Hypothalamus (tissue), 51 donors: ENCODE data around the gene PHF12.

Source experiments
- DNase-seq, 51 donors: peaks; one replicate each; lab custom pipeline; 2025; lab: John Stamatoyannopoulos, UW

Gene PHF12

GRCh38 chr17:28865946-28866752, 85.2 kb downstream of the PHF12 start:
- no peak for DNase-seq

GRCh38 chr17:28864991-28865849, 86.1 kb downstream of the PHF12 start:
- DNase-seq = no peak

- DNase-seq = no peak
These were observed 87.4 kb downstream of the PHF12 start for GRCh38 chr17:28863953-28864352.

- no peak for DNase-seq
These were observed 88.8 kb downstream of the PHF12 start for GRCh38 chr17:28862561-28862960.

GRCh38 chr17:28861393-28862203, 89.7 kb downstream of the PHF12 start:
- DNase-seq = no peak

GRCh38 chr17:28860363-28860808, 90.9 kb downstream of the PHF12 start:
- no peak for DNase-seq

- no peak for DNase-seq
These were observed 92.4 kb downstream of the PHF12 start for GRCh38 chr17:28858801-28859355.

GRCh38 chr17:28857905-28858800, 93.2 kb downstream of the PHF12 start:
- no peak for DNase-seq

GRCh38 chr17:28856028-28856574, 95.2 kb downstream of the PHF12 start:
- DNase-seq = no peak

- DNase-seq = no peak
These were observed 96.0 kb downstream of the PHF12 start for GRCh38 chr17:28855336-28855679.
